GM12878 (cell line): Measurements from ENCODE around the gene TGFBR1. TPM values are rescaled to one million over a fixed set of nuclear protein-coding genes. Genes with fewer than 3 reads are reported as not detected.

Source experiments
- ATAC-seq: fragments of 200-7000 bp; cut with Tn5 transposase; 3 replicates; pipeline ENCODE4 v1.9.1; 2020; ENCODE audit warnings: mild to moderate bottlenecking, moderate library complexity
- BruUV-seq: library from RNA; stranded (reverse); fragments of 400-500 nt; replicated peaks from 2 replicates; lab custom pipeline; 2021; lab: Mats Ljungman, UMichigan
- CTCF ChIA-PET: fragments of 300-600 bp; sonication (Branson Sonifier 250); formaldehyde crosslinking; extraction: SDS; loops from one replicate; lab custom pipeline; 2021; ENCODE audit warnings: inconsistent platforms; lab: Yijun Ruan, JAX
- POLR2A ChIA-PET: fragments of 350-600 bp; formaldehyde crosslinking; extraction: SDS; loops from one replicate; lab custom pipeline; 2021; ENCODE audit warnings: inconsistent platforms; lab: Charles Lee
- RAD21 ChIA-PET: fragments of 300-600 bp; sonication (Branson Sonifier 250); formaldehyde crosslinking; loops from one replicate; lab custom pipeline; 2023; ENCODE audit warnings: antibody characterized with exemption; ENCODE audit not compliant: unreplicated experiment; lab: Charles Lee
- SMC1A ChIA-PET: fragments of 300-600 bp; sonication (Branson Sonifier 250); formaldehyde crosslinking; loops from one replicate; lab custom pipeline; 2023; ENCODE audit not compliant: unreplicated experiment, uncharacterized antibody; lab: Charles Lee
- DNase-seq: peaks from one replicate; pipeline ENCODE4 v3.0.0-alpha.2; 2011; ENCODE audit warnings: low read depth, low spot score
- FAIRE-seq: peaks from 3 replicates; lab custom pipeline; 2011; peaks lifted over from hg19 to GRCh38; lab: Jason Lieb, UNC
- H2AFZ ChIP-seq: 2 replicates; pipeline ENCODE4 v1.6.0; 2011; ENCODE audit warnings: low read depth, low read length, control low read depth; ENCODE audit not compliant: control insufficient read depth
- H3K27ac ChIP-seq: 2 replicates; pipeline ENCODE4 v1.5.1; 2011; ENCODE audit warnings: control low read depth; ENCODE audit not compliant: control insufficient read depth, insufficient read depth
- H3K27me3 ChIP-seq, 2 experiments: replicated peaks in 1 of 2; 2 replicates each; pipeline versions ENCODE4 v1.6.0 to v1.6.1; 2011; ENCODE audit warnings: low read length in 1 of 2; ENCODE audit not compliant: control insufficient read depth in 2 of 2, insufficient read depth in 2 of 2
- H3K36me3 ChIP-seq, 2 experiments: 2 replicates each; pipeline ENCODE4 v1.5.1; 2011; ENCODE audit warnings: low read length in 1 of 2; ENCODE audit not compliant: control insufficient read depth in 2 of 2, insufficient read depth in 2 of 2
- H3K4me1 ChIP-seq: 2 replicates; pipeline ENCODE4 v1.6.1; 2011; ENCODE audit warnings: mild to moderate bottlenecking, low read length, moderate library complexity, mixed read lengths; ENCODE audit not compliant: control insufficient read depth, insufficient read depth
- H3K4me2 ChIP-seq: 2 replicates; pipeline ENCODE4 v1.6.0; 2011; ENCODE audit warnings: control low read depth; ENCODE audit not compliant: control insufficient read depth, insufficient read depth
- H3K4me3 ChIP-seq: fragments of 200-600 bp; sonication (generic); 2 replicates; pipeline ENCODE4 v1.5.1; 2016
- H3K79me2 ChIP-seq: 2 replicates; pipeline ENCODE4 v1.6.0; 2011; ENCODE audit warnings: low read length; ENCODE audit not compliant: control insufficient read depth, insufficient read depth
- H3K9ac ChIP-seq: 2 replicates; pipeline ENCODE4 v1.8.0; 2011; ENCODE audit warnings: low read length, control low read depth, mixed read lengths; ENCODE audit not compliant: control insufficient read depth, insufficient read depth
- H3K9me3 ChIP-seq: replicated peaks from 3 replicates; pipeline ENCODE4 v1.5.1; 2011; ENCODE audit warnings: mild to moderate bottlenecking, low read length; ENCODE audit not compliant: control insufficient read depth, insufficient read depth
- H4K20me1 ChIP-seq: 2 replicates; pipeline ENCODE4 v1.6.0; 2011; ENCODE audit not compliant: control insufficient read depth, insufficient read depth
- BCL11A ChIP-seq: IDR thresholded peaks from 2 replicates; pipeline ENCODE4 v1.6.1; 2011; ENCODE audit warnings: low read depth, low read length
- BCLAF1 ChIP-seq: fragments of 450-650 bp; IDR thresholded peaks from 2 replicates; pipeline ENCODE4 v1.6.1; 2017; ENCODE audit warnings: antibody characterized with exemption, mild to moderate bottlenecking, moderate library complexity
- BMI1 ChIP-seq: fragments of 450-650 bp; IDR thresholded peaks from 2 replicates; pipeline ENCODE4 v1.6.1; 2016; ENCODE audit warnings: mild to moderate bottlenecking, moderate library complexity, borderline replicate concordance
- CREM ChIP-seq: IDR thresholded peaks from 2 replicates; pipeline ENCODE4 v1.6.1; 2014; ENCODE audit warnings: antibody characterized with exemption, low read depth
- FOXK2 ChIP-seq: fragments of 450-650 bp; IDR thresholded peaks from 2 replicates; pipeline ENCODE4 v1.6.1; 2017; ENCODE audit warnings: mild to moderate bottlenecking, moderate library complexity
- GATAD2B ChIP-seq: fragments of 450-650 bp; conservative IDR thresholded peaks from 2 replicates; pipeline ENCODE4 v1.6.1; 2017; ENCODE audit warnings: low read depth, mild to moderate bottlenecking, moderate library complexity
- HDAC2 ChIP-seq: fragments of 200-600 bp; sonication (generic); IDR thresholded peaks from 2 replicates; pipeline ENCODE4 v1.6.1; 2017
- HDGF ChIP-seq: fragments of 450-650 bp; IDR thresholded peaks from 2 replicates; pipeline ENCODE4 v1.6.1; 2016; ENCODE audit warnings: antibody characterized with exemption
- NFXL1 ChIP-seq: fragments of 450-650 bp; IDR thresholded peaks from 2 replicates; pipeline ENCODE4 v1.6.1; 2017; ENCODE audit warnings: antibody characterized with exemption, mild to moderate bottlenecking, borderline replicate concordance
- PAX5 ChIP-seq: IDR thresholded peaks from 2 replicates; pipeline ENCODE4 v1.6.1; 2011; ENCODE audit warnings: low read depth, low read length, borderline replicate concordance
- PAX8 ChIP-seq: fragments of 450-650 bp; IDR thresholded peaks from 2 replicates; pipeline ENCODE4 v1.6.1; 2017; ENCODE audit warnings: mild to moderate bottlenecking, moderate library complexity
- RAD21 ChIP-seq: IDR thresholded peaks from 2 replicates; pipeline ENCODE4 v1.6.1; 2011; ENCODE audit warnings: mild to moderate bottlenecking, low read depth, low read length, moderate library complexity; ENCODE audit not compliant: insufficient read depth
- SMARCA5 ChIP-seq: fragments of 450-650 bp; IDR thresholded peaks from 2 replicates; pipeline ENCODE4 v1.6.1; 2017; ENCODE audit warnings: mild to moderate bottlenecking
- STAT1 ChIP-seq: fragments of 450-650 bp; conservative IDR thresholded peaks from 2 replicates; pipeline ENCODE4 v1.6.1; 2014; ENCODE audit warnings: antibody characterized with exemption, mild to moderate bottlenecking
- STAT3 ChIP-seq: IDR thresholded peaks from 2 replicates; pipeline ENCODE4 v1.6.1; 2011; ENCODE audit warnings: low read depth, low read length, improper control_type of control experiment
- TCF3 ChIP-seq: IDR thresholded peaks from 2 replicates; pipeline ENCODE4 v1.6.1; 2012; ENCODE audit warnings: low read depth, mild to moderate bottlenecking, low read length, borderline replicate concordance; ENCODE audit not compliant: insufficient read depth
- ZNF687 ChIP-seq: fragments of 450-650 bp; IDR thresholded peaks from 2 replicates; pipeline ENCODE4 v1.6.1; 2017; ENCODE audit warnings: mild to moderate bottlenecking, moderate library complexity
- WGBS: methylation state at CpG from one replicate; pipeline ENCODE4 v1.1.6; 2016; ENCODE audit warnings: low lambda C conversion rate; ENCODE audit not compliant: insufficient replicate concordance, insufficient coverage; ENCODE audit errors: missing lambda C conversion rate; 5-methylcytosine and 5-hydroxymethylcytosine counted together
- in situ Hi-C: fragments of 300-500 bp; cut with MboI; formaldehyde crosslinking; loops from 9 replicates; pipeline ENCODE4 v1.14.3; 2018; ENCODE audit warnings: mixed read lengths
- intact Hi-C: fragments of 100-400 bp; cut with micrococcal nuclease; formaldehyde crosslinking; loops from one replicate; pipeline ENCODE4 v1.14.2; 2022; ENCODE audit not compliant: unreplicated experiment
- polyA plus RNA-seq, 11 experiments: library from polyadenylated mRNA; depleted of rRNA in 4 of 11; unstranded in 6 of 11; stranded (reverse) in 5 of 11; fragments of >200 nt; fragmentation: Nextera tagmentation in 4 of 11; fragmentation: Illumina TruSeq in 1 of 11; extraction: Ambion mirVana in 4 of 11; extraction: Trizol in 1 of 11; gene quantifications; 1 replicate in 1 of 11; 2 replicates in 10 of 11; pipeline versions ENCODE4 v1.2.1 to v1.2.3, GENCODE V29; 2011 to 2016; ENCODE audit warnings: inconsistent platforms in 2 of 11, missing spikeins in 2 of 11, low read depth in 1 of 11
- total RNA-seq, 4 experiments: library from RNA; depleted of rRNA in 3 of 4; stranded (reverse); fragments of >200 nt in 3 of 4; fragmentation: Illumina TruSeq in 1 of 4; extraction: Trizol in 1 of 4; gene quantifications; 2 replicates each; pipeline versions ENCODE4 v1.2.1 to v1.2.3, GENCODE V29; 2013 to 2021
- TF ChIP-seq, protein P1 (sequence below): IDR thresholded peaks from 2 replicates; pipeline ENCODE4 v1.6.1; 2011; ENCODE audit warnings: low read depth, mild to moderate bottlenecking, low read length, moderate library complexity, borderline replicate concordance; ENCODE audit errors: extremely low read depth

The TGFBR1 gene
- total and polyA plus RNA-seq, 10 of the 15 experiments (the other 5 are each of a cell fraction or from before 2014, with no cell fraction given) = 2.9 to 27.2 (median 16.6) TPM

- WGBS = 90% methylated on average over 9 of the region's 9 CpGs
- Histone ChIP-seq H3K79me2 (no peaks in the 10 kb centered on the region), H3K9ac (no peak overlapping the region), H3K4me1 (no peaks in the 10 kb centered on the region; the same call in 1 of the 2 replicates), H3K4me3 (no peak overlapping the region), H3K9me3 (no peaks in the 10 kb centered on the region), H3K4me2 (no peak overlapping the region), H3K27me3 (no peaks in the 10 kb centered on the region)
- ChIA-PET CTCF (interaction anchor here (0.6 to 1.1 kb wide), 2 partner anchors 70 to 72 kb away, joined by 3 read pairs; no protein-coding TSS in a partner anchor), SMC1A (interaction anchor here (0.6 kb wide), 2 partner anchors 28 to 32 kb away, joined by 3 read pairs; no protein-coding TSS in a partner anchor), RAD21 (no interaction called here), POLR2A (interaction anchor here (0.6 kb wide), 1 partner anchor 1251 kb away, joined by 5 read pairs; no protein-coding TSS in a partner anchor)
- ATAC-seq (no peak), DNase-seq (no peak), FAIRE-seq (no peak)
- no TSS peak for BruUV-seq
- in situ Hi-C loops (no loop called here), intact Hi-C loops (no loop called here)
- TF ChIP-seq NFXL1 (no peak), PAX8 (no peak), BCLAF1 (no peak), FOXK2 (no peak), GATAD2B (no peak), STAT3 (no peak), HDAC2 (no peak), PAX5 (no peak), RAD21 (no peak), BCL11A (no peak), HDGF (no peak), SMARCA5 (no peak), STAT1 (no peak), CREM (no peak), BMI1 (no peak), ZNF687 (no peak), TCF3 (no peak)
- TF ChIP-seq, protein P1, sequence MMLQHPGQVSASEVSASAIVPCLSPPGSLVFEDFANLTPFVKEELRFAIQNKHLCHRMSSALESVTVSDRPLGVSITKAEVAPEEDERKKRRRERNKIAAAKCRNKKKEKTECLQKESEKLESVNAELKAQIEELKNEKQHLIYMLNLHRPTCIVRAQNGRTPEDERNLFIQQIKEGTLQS = no peak
- TF ChIP-seq, all 136 proteins: peak for 0
- Histone ChIP-seq H2AFZ (no peak overlapping the region), H3K36me3 (no peaks in the 10 kb centered on the region), H4K20me1 (no peaks in the 10 kb centered on the region), H3K27ac (no peak overlapping the region)
Observed at GRCh38 chr9:99071313-99072039, 33.4 kb upstream of the TGFBR1 start.
